ENCODE data around the gene JMY.

Gene JMY

DNA sequence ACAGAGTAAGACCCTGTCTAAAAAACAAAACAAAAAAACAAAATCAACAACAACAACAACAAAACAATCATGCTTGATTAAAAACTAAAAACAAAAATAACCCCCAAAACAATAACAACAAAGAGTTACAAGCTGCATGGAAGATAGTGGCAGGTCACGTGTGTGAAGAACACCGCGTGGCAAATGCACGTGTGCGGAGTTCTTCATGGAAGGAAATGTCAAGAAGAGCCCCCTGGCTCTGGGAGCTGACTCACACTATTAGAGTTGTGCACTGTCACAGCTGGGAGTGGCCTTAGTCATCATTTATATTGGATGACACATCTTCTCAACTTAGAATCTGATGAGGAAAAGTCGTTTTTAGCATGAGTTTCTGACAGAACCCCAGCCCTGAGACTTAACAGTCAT lies 110.5 kb downstream of the JMY start:
- H4K91ac ChIP-seq (ENCODE audit: low read depth, low read length, poor library complexity), result no peak overlapping the region
- H3K9ac ChIP-seq (ENCODE audit: low read depth, low read length, poor library complexity), result no peak overlapping the region
- no peaks in the 10 kb centered on the region for H3K4me1 ChIP-seq (ENCODE audit: control insufficient read depth in 2 of 2, insufficient read depth in 1 of 2, low read depth in 1 of 2, low read length in 2 of 2)
- no CpG with 5 or more reads among the region's 6 CpGs for WGBS, 2 donors (ENCODE audit: extremely low coverage in 2 of 2, insufficient read length in 2 of 2, insufficient replicate concordance in 1 of 2)
- no peak overlapping the region for H2BK12ac ChIP-seq (ENCODE audit: low read length)
- no peaks in the 10 kb centered on the region for H3K36me3 ChIP-seq (replicated peaks in 1 of 2; ENCODE audit: control insufficient read depth in 2 of 2, insufficient read depth in 2 of 2, low read length in 2 of 2)
- H3K14ac ChIP-seq (ENCODE audit: low read length), result no peak overlapping the region
- DNase-seq (ENCODE audit: low spot score), result no peak
- no peak overlapping the region for H2AFZ ChIP-seq (ENCODE audit: low read length)
- H2BK120ac ChIP-seq (ENCODE audit: low read depth, low read length), result no peak overlapping the region
- H3K4me2 ChIP-seq (ENCODE audit: insufficient read depth, low read length, poor library complexity, severe bottlenecking), result no peak overlapping the region
- no peak overlapping the region for H3K4me3 ChIP-seq (ENCODE audit: low read length in 2 of 2)
- H3K27ac ChIP-seq (replicated peaks; ENCODE audit: low read length), result no peak overlapping the region
- H2BK15ac ChIP-seq (ENCODE audit: low read length), result no peak overlapping the region
- H3K4ac ChIP-seq (ENCODE audit: low read length), result no peak overlapping the region
- H4K8ac ChIP-seq (ENCODE audit: low read depth, low read length), result no peak overlapping the region
- no peak overlapping the region for H3K23ac ChIP-seq (ENCODE audit: low read depth, low read length, poor library complexity)
- H2BK5ac ChIP-seq (ENCODE audit: low read length), result no peak overlapping the region
- no peaks in the 10 kb centered on the region for H3K27me3 ChIP-seq (ENCODE audit: control insufficient read depth in 3 of 3, insufficient read depth in 3 of 3, low read depth in 1 of 3, low read length in 3 of 3)
- H3K9me3 ChIP-seq (replicated peaks in 1 of 2; ENCODE audit: control insufficient read depth in 2 of 2, insufficient read depth in 1 of 2, low read depth in 1 of 2, low read length in 2 of 2), result no peaks in the 10 kb centered on the region
- H2AK5ac ChIP-seq (ENCODE audit: low read depth, low read length), result no peak overlapping the region
- no peaks in the 10 kb centered on the region for H3K79me1 ChIP-seq (ENCODE audit: low read depth, low read length)
- no peak overlapping the region for H3K18ac ChIP-seq (ENCODE audit: low read length)

GRCh38 chr5:79349047-79349446 lies 113.1 kb downstream of the JMY start:
- WGBS, 2 donors (ENCODE audit: extremely low coverage in 2 of 2, insufficient read length in 2 of 2, insufficient replicate concordance in 1 of 2), result no CpG with 5 or more reads among the region's 10 CpGs
- no peak overlapping the region for H3K4me2 ChIP-seq (ENCODE audit: insufficient read depth, low read length, poor library complexity, severe bottlenecking)
- H3K4me3 ChIP-seq (ENCODE audit: low read length in 2 of 2), result no peak overlapping the region
- no peak overlapping the region for H2BK5ac ChIP-seq (ENCODE audit: low read length)
- no peak overlapping the region for H4K8ac ChIP-seq (ENCODE audit: low read depth, low read length)
- H3K27me3 ChIP-seq (ENCODE audit: control insufficient read depth in 3 of 3, insufficient read depth in 3 of 3, low read depth in 1 of 3, low read length in 3 of 3), result no peaks in the 10 kb centered on the region
- no peak overlapping the region for H2BK120ac ChIP-seq (ENCODE audit: low read depth, low read length)
- H3K27ac ChIP-seq (replicated peaks; ENCODE audit: low read length), result no peak overlapping the region
- no peaks in the 10 kb centered on the region for H3K79me1 ChIP-seq (ENCODE audit: low read depth, low read length)
- peaks cover 0 to 3% of the 10 kb centered on the region in 2 donors for H3K9me3 ChIP-seq (replicated peaks in 1 of 2; ENCODE audit: control insufficient read depth in 2 of 2, insufficient read depth in 1 of 2, low read depth in 1 of 2, low read length in 2 of 2)
- no peaks in the 10 kb centered on the region for H3K36me3 ChIP-seq (replicated peaks in 1 of 2; ENCODE audit: control insufficient read depth in 2 of 2, insufficient read depth in 2 of 2, low read length in 2 of 2)
- no peak overlapping the region for H3K9ac ChIP-seq (ENCODE audit: low read depth, low read length, poor library complexity)
- no peak overlapping the region for H3K23ac ChIP-seq (ENCODE audit: low read depth, low read length, poor library complexity)
- H3K4ac ChIP-seq (ENCODE audit: low read length), result no peak overlapping the region
- no peak overlapping the region for H2AK5ac ChIP-seq (ENCODE audit: low read depth, low read length)
- H2AFZ ChIP-seq (ENCODE audit: low read length), result no peak overlapping the region
- DNase-seq (ENCODE audit: low spot score), result no peak
- no peak overlapping the region for H3K14ac ChIP-seq (ENCODE audit: low read length)
- H4K91ac ChIP-seq (ENCODE audit: low read depth, low read length, poor library complexity), result no peak overlapping the region
- no peak overlapping the region for H2BK15ac ChIP-seq (ENCODE audit: low read length)
- no peaks in the 10 kb centered on the region for H3K4me1 ChIP-seq (ENCODE audit: control insufficient read depth in 2 of 2, insufficient read depth in 1 of 2, low read depth in 1 of 2, low read length in 2 of 2)
- no peak overlapping the region for H2BK12ac ChIP-seq (ENCODE audit: low read length)
- H3K18ac ChIP-seq (ENCODE audit: low read length), result no peak overlapping the region

GRCh38 chr5:79349881-79350280 lies 114.0 kb downstream of the JMY start:
- no peak overlapping the region for H4K8ac ChIP-seq (ENCODE audit: low read depth, low read length)
- H3K27ac ChIP-seq (replicated peaks; ENCODE audit: low read length), result no peak overlapping the region

GRCh38 chr5:79357398-79357797 lies 121.5 kb downstream of the JMY start:
- H2AFZ ChIP-seq (ENCODE audit: low read length), result no peak overlapping the region
- no peak overlapping the region for H4K8ac ChIP-seq (ENCODE audit: low read depth, low read length)
- H2AK5ac ChIP-seq (ENCODE audit: low read depth, low read length), result no peak overlapping the region
- no peak overlapping the region for H4K91ac ChIP-seq (ENCODE audit: low read depth, low read length, poor library complexity)
- H3K27me3 ChIP-seq (ENCODE audit: control insufficient read depth in 3 of 3, insufficient read depth in 3 of 3, low read depth in 1 of 3, low read length in 3 of 3), result no peaks in the 10 kb centered on the region
- H3K27ac ChIP-seq (replicated peaks; ENCODE audit: low read length), result no peak overlapping the region
- no peak overlapping the region for H2BK120ac ChIP-seq (ENCODE audit: low read depth, low read length)
- H3K23ac ChIP-seq (ENCODE audit: low read depth, low read length, poor library complexity), result no peak overlapping the region
- no peak overlapping the region for H3K4me2 ChIP-seq (ENCODE audit: insufficient read depth, low read length, poor library complexity, severe bottlenecking)
- H3K14ac ChIP-seq (ENCODE audit: low read length), result no peak overlapping the region
- no peak overlapping the region for H2BK12ac ChIP-seq (ENCODE audit: low read length)
- no peak for DNase-seq (ENCODE audit: low spot score)
- H3K79me1 ChIP-seq (ENCODE audit: low read depth, low read length), result no peaks in the 10 kb centered on the region
- peaks cover 0 to 3% of the 10 kb centered on the region in 2 donors for H3K9me3 ChIP-seq (replicated peaks in 1 of 2; ENCODE audit: control insufficient read depth in 2 of 2, insufficient read depth in 1 of 2, low read depth in 1 of 2, low read length in 2 of 2)
- no peak overlapping the region for H3K4ac ChIP-seq (ENCODE audit: low read length)
- no peak overlapping the region for H2BK5ac ChIP-seq (ENCODE audit: low read length)
- no peaks in the 10 kb centered on the region for H3K4me1 ChIP-seq (ENCODE audit: control insufficient read depth in 2 of 2, insufficient read depth in 1 of 2, low read depth in 1 of 2, low read length in 2 of 2)
- H2BK15ac ChIP-seq (ENCODE audit: low read length), result no peak overlapping the region
- no peak overlapping the region for H3K18ac ChIP-seq (ENCODE audit: low read length)
- no peaks in the 10 kb centered on the region for H3K36me3 ChIP-seq (replicated peaks in 1 of 2; ENCODE audit: control insufficient read depth in 2 of 2, insufficient read depth in 2 of 2, low read length in 2 of 2)
- WGBS, 2 donors (ENCODE audit: extremely low coverage in 2 of 2, insufficient read length in 2 of 2, insufficient replicate concordance in 1 of 2), result no CpG with 5 or more reads among the region's 1 CpG
- H3K4me3 ChIP-seq (ENCODE audit: low read length in 2 of 2), result no peak overlapping the region
- no peak overlapping the region for H3K9ac ChIP-seq (ENCODE audit: low read depth, low read length, poor library complexity)

More at GRCh38 chr5:79349881-79350280, 114.0 kb downstream of the JMY start:
- no peak overlapping the region for H3K9ac ChIP-seq (ENCODE audit: low read depth, low read length, poor library complexity)
- no peak overlapping the region for H3K4me3 ChIP-seq (ENCODE audit: low read length in 2 of 2)
- no peak overlapping the region for H2BK5ac ChIP-seq (ENCODE audit: low read length)
- H2BK15ac ChIP-seq (ENCODE audit: low read length), result no peak overlapping the region
- no peaks in the 10 kb centered on the region for H3K4me1 ChIP-seq (ENCODE audit: control insufficient read depth in 2 of 2, insufficient read depth in 1 of 2, low read depth in 1 of 2, low read length in 2 of 2)
- H3K4ac ChIP-seq (ENCODE audit: low read length), result no peak overlapping the region
- no peaks in the 10 kb centered on the region for H3K36me3 ChIP-seq (replicated peaks in 1 of 2; ENCODE audit: control insufficient read depth in 2 of 2, insufficient read depth in 2 of 2, low read length in 2 of 2)
- no peak overlapping the region for H3K14ac ChIP-seq (ENCODE audit: low read length)
- H2BK120ac ChIP-seq (ENCODE audit: low read depth, low read length), result no peak overlapping the region
- H3K23ac ChIP-seq (ENCODE audit: low read depth, low read length, poor library complexity), result no peak overlapping the region
- H3K4me2 ChIP-seq (ENCODE audit: insufficient read depth, low read length, poor library complexity, severe bottlenecking), result no peak overlapping the region
- H2AK5ac ChIP-seq (ENCODE audit: low read depth, low read length), result no peak overlapping the region
- no CpG with 5 or more reads among the region's 2 CpGs for WGBS, 2 donors (ENCODE audit: extremely low coverage in 2 of 2, insufficient read length in 2 of 2, insufficient replicate concordance in 1 of 2)
- no peaks in the 10 kb centered on the region for H3K27me3 ChIP-seq (ENCODE audit: control insufficient read depth in 3 of 3, insufficient read depth in 3 of 3, low read depth in 1 of 3, low read length in 3 of 3)
- no peak for DNase-seq (ENCODE audit: low spot score)
- H4K91ac ChIP-seq (ENCODE audit: low read depth, low read length, poor library complexity), result no peak overlapping the region
- peaks cover 0 to 3% of the 10 kb centered on the region in 2 donors for H3K9me3 ChIP-seq (replicated peaks in 1 of 2; ENCODE audit: control insufficient read depth in 2 of 2, insufficient read depth in 1 of 2, low read depth in 1 of 2, low read length in 2 of 2)
- no peak overlapping the region for H3K18ac ChIP-seq (ENCODE audit: low read length)
- no peak overlapping the region for H2AFZ ChIP-seq (ENCODE audit: low read length)
- H2BK12ac ChIP-seq (ENCODE audit: low read length), result no peak overlapping the region
- no peaks in the 10 kb centered on the region for H3K79me1 ChIP-seq (ENCODE audit: low read depth, low read length)
